Aorta (tissue), 5 donors: ENCODE measurements around the gene ETFB. TPM values are rescaled to one million over a fixed set of nuclear protein-coding genes. Genes with fewer than 3 reads are reported as not detected.
A peak's percentile ranks its signal among the peaks of the same experiment; 100 is the strongest.

Experiments
- ATAC-seq: fragments of 200-7000 bp; cut with Tn5 transposase; one replicate; pipeline ENCODE4 v1.9.1; 2022; ENCODE audit warnings: moderate library complexity; ENCODE audit not compliant: low FRiP score
- DNase-seq, 2 donors: peaks; one replicate each; pipeline ENCODE4 v3.0.0-alpha.2; 2020
- H3K27ac ChIP-seq, 2 donors: one replicate each; pipeline ENCODE4 v1.5.1; 2013; ENCODE audit warnings: low read length in 2 of 2, mild to moderate bottlenecking in 2 of 2, moderate library complexity in 2 of 2, control low read depth in 1 of 2, inconsistent platforms in 1 of 2, low read depth in 1 of 2
- H3K27me3 ChIP-seq, 2 donors: one replicate each; pipeline ENCODE4 v1.6.1; 2013; ENCODE audit warnings: control low read depth in 1 of 2, low read length in 1 of 2, mild to moderate bottlenecking in 1 of 2, moderate library complexity in 1 of 2; ENCODE audit not compliant: insufficient read depth in 2 of 2, control insufficient read depth in 1 of 2
- H3K36me3 ChIP-seq, 2 donors: one replicate each; pipeline ENCODE4 v1.6.1; 2013; ENCODE audit warnings: control low read depth in 1 of 2, low read length in 1 of 2, mild to moderate bottlenecking in 1 of 2; ENCODE audit not compliant: insufficient read depth in 2 of 2, control insufficient read depth in 1 of 2
- H3K4me1 ChIP-seq, 2 donors: one replicate each; pipeline ENCODE4 v1.6.1; 2013; ENCODE audit warnings: low read length in 2 of 2, control low read depth in 1 of 2, mild to moderate bottlenecking in 1 of 2, moderate library complexity in 1 of 2; ENCODE audit not compliant: insufficient read depth in 2 of 2, control insufficient read depth in 1 of 2
- H3K4me3 ChIP-seq, 2 donors: one replicate each; pipeline ENCODE4 v1.5.1; 2013; ENCODE audit warnings: low read length in 2 of 2, control low read depth in 1 of 2, mild to moderate bottlenecking in 1 of 2
- H3K9me3 ChIP-seq: one replicate; pipeline ENCODE4 v1.6.1; 2013; ENCODE audit warnings: mild to moderate bottlenecking, low read length; ENCODE audit not compliant: control insufficient read depth
- WGBS, 2 donors: extraction: QIAGEN DNeasy Blood & Tissue Kit; methylation state at CpG; one replicate each; pipeline ENCODE4 v1.1.7; 2013; 5-methylcytosine and 5-hydroxymethylcytosine counted together
- intact Hi-C, 2 donors: fragments of 100-400 bp; cut with DNase I; formaldehyde crosslinking; loops; one replicate each; pipeline versions ENCODE4 v1.14.2 to v1.15.0; 2022
- polyA plus RNA-seq, 2 donors: library from polyadenylated mRNA; stranded (reverse); fragments of 200-250 nt; gene quantifications; one replicate each; pipeline ENCODE4 v1.2.3, GENCODE V29; 2013
- total RNA-seq, 2 donors: library from RNA; stranded (reverse); fragmentation: NEBNext Ultra II Directional; extraction: Animal tissue kit (Norgen Biotek cat#: 25700); gene quantifications; one replicate each; pipeline ENCODE4 v1.2.1, GENCODE V29; 2021
- donor health status: healthy with polysubstance abuse.
- donor health status: Bipolar disorder and iron deficiency.
- donor health status: DM: no; HTN: no; CAD: no.
- donor health status: DM: no; HTN: no; CAD: no.
- donor health status: DM: yes; HTN: yes; CAD: no.

The ETFB gene
- total and polyA plus RNA-seq, 4 donors: 41.5 to 110 (median 73.4) TPM

DNA sequence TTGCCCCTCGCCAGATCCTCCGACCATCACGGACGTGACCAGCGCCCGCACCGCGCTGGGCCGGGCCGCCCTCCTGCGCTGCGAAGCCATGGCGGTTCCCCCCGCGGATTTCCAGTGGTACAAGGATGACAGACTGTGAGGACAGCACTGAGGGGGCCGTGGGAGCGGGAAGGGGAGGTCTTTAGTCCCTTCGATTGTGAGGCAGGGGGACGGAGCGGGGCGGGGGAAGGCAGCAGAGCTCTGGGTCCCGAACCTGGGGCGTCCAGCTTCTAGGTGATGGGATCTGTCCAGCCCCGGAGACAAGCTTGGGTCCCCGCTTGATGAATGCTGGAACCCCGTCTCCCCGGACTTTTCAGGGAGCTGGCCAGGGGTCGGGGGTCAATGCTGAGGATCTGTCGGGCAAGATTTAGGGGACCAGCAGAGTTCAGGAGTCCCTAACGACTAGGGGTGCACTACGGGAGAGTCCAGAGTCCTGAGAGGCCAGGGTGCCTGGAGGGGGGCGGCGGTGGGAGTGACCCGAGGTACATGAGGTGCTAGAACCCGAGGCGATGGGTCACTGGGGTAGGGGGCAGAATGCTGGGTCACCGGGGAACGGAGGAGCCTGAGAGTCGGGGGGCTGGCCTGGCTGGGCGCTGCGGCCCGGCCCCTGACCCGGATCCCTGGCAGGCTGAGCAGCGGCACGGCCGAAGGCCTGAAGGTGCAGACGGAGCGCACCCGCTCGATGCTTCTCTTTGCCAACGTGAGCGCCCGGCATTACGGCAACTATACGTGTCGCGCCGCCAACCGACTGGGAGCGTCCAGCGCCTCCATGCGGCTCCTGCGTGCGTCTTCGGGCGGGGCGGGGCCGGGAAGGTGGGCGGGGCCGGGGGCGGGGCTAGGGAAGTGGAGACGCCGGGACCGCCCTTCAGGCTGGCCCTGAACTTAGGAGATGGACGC, 38.9 kb downstream of the ETFB start:
- peak; percentile 69 for ATAC-seq
- H3K36me3 ChIP-seq: no peaks in the 10 kb centered on the region
- DNase-seq: peak; percentile 74 to 85
- WGBS, 2 donors: 3% methylated on average over 73 to 75 of the region's 75 CpGs
- peaks cover 4% of the 10 kb centered on the region for H3K9me3 ChIP-seq
- H3K27ac ChIP-seq: no peak overlapping the region
- intact Hi-C loops: no loop called here
- H3K27me3 ChIP-seq: no peaks in the 10 kb centered on the region
- H3K4me1 ChIP-seq: no peaks in the 10 kb centered on the region
- H3K4me3 ChIP-seq: no peak overlapping the region

DNA sequence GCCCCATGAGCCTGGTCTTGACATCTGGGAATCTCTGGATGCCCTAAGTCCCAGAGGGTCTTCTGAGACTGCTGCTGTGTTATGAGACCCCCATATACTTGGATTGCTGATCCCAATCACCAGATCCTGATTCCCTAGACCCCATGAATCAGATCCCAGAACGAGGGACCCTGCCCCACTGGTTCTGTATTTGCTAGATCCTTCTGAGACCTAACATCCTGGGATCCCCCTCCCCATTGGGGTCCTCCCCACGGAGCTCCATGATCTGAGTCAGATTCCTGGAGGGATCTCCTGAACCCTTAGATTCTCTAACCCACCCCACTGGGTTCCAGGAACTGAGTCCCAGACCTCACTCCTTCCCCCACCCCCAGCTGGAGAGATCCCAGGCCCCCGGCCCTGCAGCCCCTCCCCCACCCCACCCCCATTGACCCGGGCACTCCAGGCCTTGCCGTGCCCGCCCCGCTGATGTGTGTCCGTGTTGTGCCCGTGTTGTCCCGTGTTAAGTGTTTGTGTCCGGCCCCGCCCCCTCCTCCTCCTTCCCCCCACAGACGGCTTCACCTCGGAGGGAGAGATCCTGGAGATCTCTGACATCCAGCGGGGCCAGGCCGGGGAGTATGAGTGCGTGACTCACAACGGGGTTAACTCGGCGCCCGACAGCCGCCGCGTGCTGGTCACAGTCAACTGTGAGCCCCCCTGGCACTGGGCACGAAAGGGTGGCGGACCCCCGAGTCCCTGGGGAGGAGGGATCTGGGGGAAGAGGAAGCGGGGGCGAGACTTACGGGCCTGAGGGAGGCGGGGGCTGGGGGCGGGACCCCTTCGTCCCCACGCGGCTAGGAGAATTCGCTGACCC, 39.7 kb downstream of the ETFB start:
- WGBS, 2 donors: 13 to 14% methylated on average over 35 to 36 of the region's 36 CpGs
- peak in 1 of 2 donors; percentile 71 for DNase-seq
- ATAC-seq: no peak

DNA sequence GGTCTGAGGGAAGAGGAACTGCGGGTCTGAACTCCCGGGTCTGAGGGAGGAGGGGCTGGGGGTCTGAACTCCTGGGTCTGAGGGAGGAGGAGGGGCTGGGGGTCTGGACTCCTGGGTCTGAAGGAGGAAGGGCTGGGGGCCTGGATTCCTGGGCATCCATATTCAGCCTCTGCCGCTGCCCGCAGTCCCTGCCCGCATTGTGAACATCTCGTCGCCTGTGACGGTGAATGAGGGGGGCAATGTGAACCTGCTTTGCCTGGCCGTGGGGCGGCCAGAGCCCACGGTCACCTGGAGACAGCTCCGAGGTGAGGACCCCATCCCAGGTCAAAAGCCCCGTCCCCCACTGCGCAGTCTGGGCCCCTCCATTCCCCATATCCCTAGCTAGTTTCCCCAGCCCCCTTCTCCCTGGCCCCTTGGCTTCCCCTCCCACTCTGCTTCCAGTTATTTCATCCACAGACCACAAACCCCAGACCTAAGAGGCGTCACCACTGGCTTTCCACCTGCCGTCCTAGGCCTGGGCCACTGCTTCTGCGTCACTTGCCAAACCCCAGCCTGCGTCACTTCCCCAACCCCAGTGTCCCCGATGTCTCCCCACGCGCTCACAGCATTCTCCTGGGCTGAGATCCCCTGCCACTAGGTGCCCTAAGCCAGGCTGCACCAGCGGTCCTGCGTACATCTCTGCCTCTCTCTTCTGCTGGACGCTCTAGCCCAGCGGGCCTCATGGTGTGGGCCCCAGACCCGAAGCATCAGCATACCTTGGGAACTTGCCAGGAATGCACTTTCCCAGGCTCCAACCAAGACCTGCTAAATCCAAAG, 40.8 kb downstream of the ETFB start:
- H3K27me3 ChIP-seq: no peaks in the 10 kb centered on the region
- H3K4me1 ChIP-seq: no peaks in the 10 kb centered on the region
- ATAC-seq (no peak), DNase-seq (no peak)
- H3K4me3 ChIP-seq: no peak overlapping the region
- WGBS, 2 donors: 68 to 70% methylated on average over 26 of the region's 26 CpGs
- no peak overlapping the region for H3K27ac ChIP-seq
- intact Hi-C loops: no loop called here
- no peaks in the 10 kb centered on the region for H3K9me3 ChIP-seq
- H3K36me3 ChIP-seq: no peaks in the 10 kb centered on the region

More for the DNA sequence above, 39.7 kb downstream of the ETFB start:
- H3K36me3 ChIP-seq: no peaks in the 10 kb centered on the region
- intact Hi-C loops: no loop called here
- no peak overlapping the region for H3K4me3 ChIP-seq
- H3K9me3 ChIP-seq: peaks cover 4% of the 10 kb centered on the region
- H3K27ac ChIP-seq: no peak overlapping the region
- H3K27me3 ChIP-seq: no peaks in the 10 kb centered on the region
- H3K4me1 ChIP-seq: no peaks in the 10 kb centered on the region

GRCh38 chr19:51324167-51324481, 42.1 kb downstream of the ETFB start:
- intact Hi-C loops: no loop called here
- H3K4me3 ChIP-seq: no peak overlapping the region
- no peaks in the 10 kb centered on the region for H3K36me3 ChIP-seq
- H3K4me1 ChIP-seq: no peaks in the 10 kb centered on the region
- 34 to 37% methylated on average over 6 of the region's 6 CpGs for WGBS, 2 donors
- H3K27ac ChIP-seq: no peak overlapping the region
- H3K27me3 ChIP-seq: no peaks in the 10 kb centered on the region
- ATAC-seq (no peak), DNase-seq (no peak)
- H3K9me3 ChIP-seq: no peaks in the 10 kb centered on the region

DNA sequence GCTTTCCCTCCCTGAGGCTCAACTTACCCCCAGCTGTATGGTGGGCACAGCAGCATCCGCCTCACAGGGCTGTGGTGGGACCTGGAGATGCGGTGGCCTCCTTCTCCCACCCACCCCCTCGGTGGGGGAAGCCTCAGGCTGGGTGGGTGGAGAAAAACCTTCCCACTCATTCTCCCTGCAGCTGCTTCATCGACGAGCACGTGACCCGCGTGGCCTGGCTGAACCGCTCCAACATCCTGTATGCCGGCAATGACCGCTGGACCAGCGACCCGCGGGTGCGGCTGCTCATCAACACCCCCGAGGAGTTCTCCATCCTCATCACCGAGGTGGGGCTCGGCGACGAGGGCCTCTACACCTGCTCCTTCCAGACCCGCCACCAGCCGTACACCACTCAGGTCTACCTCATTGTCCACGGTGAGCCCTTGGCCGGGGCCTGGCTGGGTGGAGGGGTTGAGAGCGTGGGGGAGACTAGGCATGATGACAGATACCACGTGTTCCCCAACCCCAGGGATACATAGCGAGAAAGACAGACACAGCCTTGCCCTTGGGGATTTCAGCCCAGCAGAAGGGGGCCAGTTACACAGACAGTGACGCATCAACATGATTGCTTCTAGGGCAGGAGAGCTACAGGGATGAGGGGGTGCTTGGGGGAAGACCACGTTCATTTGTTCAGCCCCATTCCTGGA, 42.6 kb downstream of the ETFB start:
- no peaks in the 10 kb centered on the region for H3K27me3 ChIP-seq
- no peaks in the 10 kb centered on the region for H3K4me1 ChIP-seq
- no peak for ATAC-seq
- DNase-seq: no peak
- intact Hi-C loops: no loop called here
- H3K9me3 ChIP-seq: no peaks in the 10 kb centered on the region
- no peak overlapping the region for H3K4me3 ChIP-seq
- WGBS, 2 donors: 82% methylated on average over 29 of the region's 29 CpGs
- H3K36me3 ChIP-seq: no peaks in the 10 kb centered on the region
- H3K27ac ChIP-seq: no peak overlapping the region

GRCh38 chr19:51321799-51322198, 44.4 kb downstream of the ETFB start:
- Histone ChIP-seq H3K4me1 (no peaks in the 10 kb centered on the region), H3K27ac (no peak overlapping the region), H3K9me3 (no peaks in the 10 kb centered on the region), H3K4me3 (no peak overlapping the region), H3K27me3 (no peaks in the 10 kb centered on the region), H3K36me3 (no peaks in the 10 kb centered on the region)
- no peak for DNase-seq
- no peak for ATAC-seq
- WGBS, 2 donors: 75 to 79% methylated on average over 14 of the region's 14 CpGs
- intact Hi-C loops: no loop called here

- no peak for ATAC-seq
- no peak for DNase-seq
- no peaks in the 10 kb centered on the region for H3K36me3 ChIP-seq
- 9 to 11% methylated on average over 14 of the region's 14 CpGs for WGBS, 2 donors
- no peaks in the 10 kb centered on the region for H3K4me1 ChIP-seq
- H3K9me3 ChIP-seq: no peaks in the 10 kb centered on the region
- intact Hi-C loops: no loop called here
- H3K27ac ChIP-seq: no peak overlapping the region
- H3K27me3 ChIP-seq: no peaks in the 10 kb centered on the region
- H3K4me3 ChIP-seq: no peak overlapping the region
Measured at GRCh38 chr19:51320280-51320657, 45.9 kb downstream of the ETFB start.

DNA sequence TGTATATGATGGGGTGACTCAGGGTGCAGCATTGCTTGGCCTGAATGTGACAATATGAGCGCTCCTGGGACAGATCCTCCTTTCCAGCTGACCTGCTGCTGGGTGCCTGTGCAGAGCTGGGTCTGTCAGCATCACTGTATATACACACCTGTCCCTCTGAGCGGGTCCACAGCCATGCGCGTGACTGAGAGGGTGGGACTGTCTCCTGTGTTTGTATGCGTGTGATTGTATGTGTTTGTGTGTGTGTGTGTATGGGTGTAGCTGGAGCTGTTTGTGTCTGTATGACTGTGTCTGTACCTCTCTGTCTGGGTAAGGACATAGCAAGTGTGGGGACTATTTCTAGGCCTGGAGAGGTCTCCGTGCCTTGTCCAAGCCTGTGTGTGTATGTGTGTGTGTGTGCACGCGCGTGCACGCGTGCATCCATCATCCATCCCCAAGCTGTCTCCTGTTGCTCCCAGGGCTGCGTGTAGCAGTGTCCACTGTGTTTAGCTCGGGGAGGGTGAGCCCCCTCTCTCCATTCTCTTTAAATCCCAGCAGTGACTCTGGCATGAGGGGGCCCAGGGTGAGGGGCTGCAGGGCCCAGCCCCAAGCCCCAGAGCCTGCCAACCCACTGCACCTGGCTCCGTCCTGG, 46.4 kb downstream of the ETFB start:
- ATAC-seq (no peak), DNase-seq (no peak)
- Histone ChIP-seq H3K9me3 (peaks cover under 1% of the 10 kb centered on the region), H3K27ac (no peak overlapping the region), H3K4me3 (no peak overlapping the region), H3K36me3 (no peaks in the 10 kb centered on the region), H3K27me3 (no peaks in the 10 kb centered on the region), H3K4me1 (no peaks in the 10 kb centered on the region)
- intact Hi-C loops: no loop called here
- WGBS, 2 donors: 58 to 61% methylated on average over 14 of the region's 14 CpGs
